ENCODE measurements around the gene KDM4C.

DNA sequence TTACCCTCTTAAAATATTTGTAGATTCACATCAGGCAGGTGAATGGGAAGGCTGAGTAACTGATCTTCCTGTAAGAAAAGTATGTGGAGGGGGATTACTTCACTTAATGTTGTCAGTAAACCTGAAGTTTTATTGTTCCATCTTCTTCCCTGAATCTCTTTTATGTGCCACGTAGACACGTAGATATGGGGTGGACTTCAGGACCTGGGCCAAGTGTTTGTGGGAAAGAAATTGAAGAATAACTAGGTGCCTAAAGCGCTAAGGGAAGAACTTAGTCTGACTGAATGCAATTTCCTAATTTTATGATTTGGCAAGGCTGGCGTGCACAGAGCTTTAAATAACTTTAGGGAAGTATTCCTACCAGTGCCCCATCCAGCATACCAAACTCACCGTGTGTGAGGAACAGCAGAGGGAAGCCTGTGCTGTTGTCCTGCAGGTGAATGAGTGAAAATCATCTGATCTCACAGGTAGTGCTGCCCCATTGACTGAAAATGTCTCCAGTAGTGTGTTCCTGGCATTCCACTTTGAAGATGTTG, 323.4 kb downstream of the KDM4C start:
- TF ChIP-seq, protein P1, sequence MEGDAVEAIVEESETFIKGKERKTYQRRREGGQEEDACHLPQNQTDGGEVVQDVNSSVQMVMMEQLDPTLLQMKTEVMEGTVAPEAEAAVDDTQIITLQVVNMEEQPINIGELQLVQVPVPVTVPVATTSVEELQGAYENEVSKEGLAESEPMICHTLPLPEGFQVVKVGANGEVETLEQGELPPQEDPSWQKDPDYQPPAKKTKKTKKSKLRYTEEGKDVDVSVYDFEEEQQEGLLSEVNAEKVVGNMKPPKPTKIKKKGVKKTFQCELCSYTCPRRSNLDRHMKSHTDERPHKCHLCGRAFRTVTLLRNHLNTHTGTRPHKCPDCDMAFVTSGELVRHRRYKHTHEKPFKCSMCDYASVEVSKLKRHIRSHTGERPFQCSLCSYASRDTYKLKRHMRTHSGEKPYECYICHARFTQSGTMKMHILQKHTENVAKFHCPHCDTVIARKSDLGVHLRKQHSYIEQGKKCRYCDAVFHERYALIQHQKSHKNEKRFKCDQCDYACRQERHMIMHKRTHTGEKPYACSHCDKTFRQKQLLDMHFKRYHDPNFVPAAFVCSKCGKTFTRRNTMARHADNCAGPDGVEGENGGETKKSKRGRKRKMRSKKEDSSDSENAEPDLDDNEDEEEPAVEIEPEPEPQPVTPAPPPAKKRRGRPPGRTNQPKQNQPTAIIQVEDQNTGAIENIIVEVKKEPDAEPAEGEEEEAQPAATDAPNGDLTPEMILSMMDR (IDR thresholded peaks at IDR 0.05), result no peak
- no peak for TF ChIP-seq POLR2AphosphoS5 (IDR thresholded peaks at IDR 0.05)
